SK-N-MC (cell line): ENCODE measurements around the gene ID2.

ENCODE experiments used
- EZH2 ChIP-seq: fragments of 200-600 bp; sonication (generic); IDR thresholded peaks from one replicate; pipeline ENCODE4 v1.6.1; 2017; ENCODE audit warnings: antibody characterized with exemption
- POLR2AphosphoS5 ChIP-seq: IDR thresholded peaks from 2 replicates; pipeline ENCODE4 v1.6.1; 2012; ENCODE audit warnings: mild to moderate bottlenecking, low read depth, low read length, borderline replicate concordance

DNA sequence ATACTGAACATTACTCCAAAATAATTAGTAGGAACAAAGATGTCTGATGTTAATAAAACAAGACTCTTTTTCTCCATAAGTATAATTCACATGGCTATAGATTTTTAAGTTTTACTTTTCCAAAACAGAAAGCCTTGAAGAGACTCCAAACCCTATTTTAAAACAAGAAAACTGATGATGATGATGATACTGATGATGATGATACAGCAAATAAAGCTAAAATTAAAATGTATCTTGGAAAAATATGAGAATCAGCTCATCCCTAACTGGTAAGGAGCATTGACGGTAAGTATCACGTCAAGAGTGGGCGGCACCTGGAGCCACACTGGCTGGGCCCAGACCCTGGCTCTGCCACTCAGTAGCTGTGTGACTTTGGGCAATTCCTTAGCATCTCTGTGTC lies 39.6 kb downstream of the ID2 start:
- TF ChIP-seq EZH2 = no peak
- TF ChIP-seq POLR2AphosphoS5 = no peak
